SK-N-SH (cell line): ENCODE measurements around the gene CHFR. TPM values are rescaled to one million over a fixed set of nuclear protein-coding genes. Genes with fewer than 3 reads are reported as not detected.

ENCODE experiments used
- CTCF ChIA-PET: fragments of 300-600, 350-600 bp; formaldehyde crosslinking; extraction: SDS; loops from one replicate; lab custom pipeline; 2021; lab: Yijun Ruan, JAX
- POLR2A ChIA-PET: fragments of 350-600 bp; sonication (Branson Sonifier 250); formaldehyde crosslinking; extraction: SDS; loops from one replicate; lab custom pipeline; 2020; ENCODE audit warnings: antibody characterized with exemption, inconsistent platforms; lab: Yijun Ruan, JAX
- DNase-seq: peaks from one replicate; pipeline ENCODE4 v3.0.0; 2012
- H2AFZ ChIP-seq: fragments of 200-600 bp; sonication (generic); 2 replicates; pipeline ENCODE4 v1.8.1; 2016; ENCODE audit warnings: antibody characterized with exemption, mild to moderate bottlenecking, low read depth
- H3F3A ChIP-seq: fragments of 200-600 bp; sonication (generic); replicated peaks from 2 replicates; pipeline ENCODE3; 2016; ENCODE audit warnings: antibody characterized with exemption, mild to moderate bottlenecking; ENCODE audit not compliant: insufficient read depth
- H3K27ac ChIP-seq, 2 experiments: fragments of 200-500 bp in 1 of 2; fragments of 200-600 bp in 1 of 2; sonication (Bioruptor generic) in 1 of 2; sonication (generic), shearing (Covaris generic) in 1 of 2; 2 replicates each; pipeline versions ENCODE4 v1.5.1 to v1.6.1; 2014 to 2016; ENCODE audit warnings: low read depth in 2 of 2, inconsistent platforms in 1 of 2, low read length in 1 of 2, mild to moderate bottlenecking in 1 of 2, mixed read lengths in 1 of 2
- H3K27me3 ChIP-seq: fragments of 200-600 bp; sonication (generic), shearing (Covaris generic); 2 replicates; pipeline ENCODE4 v1.6.1; 2016; ENCODE audit warnings: mixed run types; ENCODE audit not compliant: insufficient read depth
- H3K36me3 ChIP-seq, 2 experiments: fragments of 200-500 bp in 1 of 2; fragments of 200-600 bp in 1 of 2; sonication (Bioruptor generic) in 1 of 2; sonication (generic) in 1 of 2; replicated peaks in 1 of 2; 2 replicates each; pipeline versions ENCODE3 to v1.5.1; 2014 to 2016; ENCODE audit warnings: low read length in 1 of 2, mild to moderate bottlenecking in 1 of 2; ENCODE audit not compliant: insufficient read depth in 2 of 2, control insufficient read depth in 1 of 2
- H3K4me1 ChIP-seq, 2 experiments: fragments of 200-500 bp in 1 of 2; fragments of 200-600 bp in 1 of 2; sonication (Bioruptor generic) in 1 of 2; sonication (generic), shearing (Covaris generic) in 1 of 2; 2 replicates each; pipeline versions ENCODE4 v1.5.1 to v1.6.1; 2014 to 2016; ENCODE audit warnings: low read depth in 1 of 2, low read length in 1 of 2, mixed run types in 1 of 2; ENCODE audit not compliant: insufficient read depth in 2 of 2, control insufficient read depth in 1 of 2
- H3K4me2 ChIP-seq: fragments of 200-600 bp; sonication (generic), shearing (Covaris generic); 2 replicates; pipeline ENCODE4 v1.6.1; 2017; ENCODE audit warnings: mixed run types
- H3K4me3 ChIP-seq, 2 experiments: fragments of 200-500 bp in 1 of 2; fragments of 200-600 bp in 1 of 2; sonication (Bioruptor generic) in 1 of 2; sonication (generic), shearing (Covaris generic) in 1 of 2; 2 replicates each; pipeline versions ENCODE4 v1.5.1 to v1.8.1; 2014 to 2016; ENCODE audit warnings: low read depth in 2 of 2, inconsistent platforms in 1 of 2, low read length in 1 of 2, mild to moderate bottlenecking in 1 of 2, mixed read lengths in 1 of 2, moderate library complexity in 1 of 2
- H3K79me2 ChIP-seq: fragments of 200-600 bp; sonication (generic); 2 replicates; pipeline ENCODE4 v1.8.1; 2017; ENCODE audit warnings: mild to moderate bottlenecking; ENCODE audit not compliant: insufficient read depth
- H3K9ac ChIP-seq: fragments of 200-600 bp; sonication (generic); 2 replicates; pipeline ENCODE4 v1.6.1; 2017; ENCODE audit warnings: mixed run types
- H3K9me2 ChIP-seq: fragments of 200-600 bp; sonication (generic); 2 replicates; pipeline ENCODE4 v1.6.1; 2017; ENCODE audit warnings: mixed run types
- H3K9me3 ChIP-seq: fragments of 200-600 bp; sonication (generic); 2 replicates; pipeline ENCODE4 v1.6.1; 2017; ENCODE audit warnings: mixed run types, mild to moderate bottlenecking, moderate library complexity
- H4K20me1 ChIP-seq: fragments of 200-600 bp; sonication (generic); 2 replicates; pipeline ENCODE4 v1.6.1; 2017; ENCODE audit warnings: mild to moderate bottlenecking, mixed run types; ENCODE audit not compliant: insufficient read depth
- CHD2 ChIP-seq: fragments of 150-350 bp; IDR thresholded peaks from 2 replicates; pipeline ENCODE4 v1.6.1; 2018; ENCODE audit warnings: low read length; ENCODE audit not compliant: partially characterized antibody
- ELF1 ChIP-seq: IDR thresholded peaks from 2 replicates; pipeline ENCODE4 v1.4.0; 2012
- GABPA ChIP-seq: IDR thresholded peaks from 2 replicates; pipeline ENCODE4 v1.4.0; 2012; ENCODE audit warnings: low read depth, mild to moderate bottlenecking
- JUND ChIP-seq: IDR thresholded peaks from 2 replicates; pipeline ENCODE4 v1.4.0; 2012
- NFIC ChIP-seq: IDR thresholded peaks from 2 replicates; pipeline ENCODE4 v1.4.0; 2012; ENCODE audit warnings: borderline replicate concordance
- RCOR1 ChIP-seq: fragments of 150-350 bp; IDR thresholded peaks from 2 replicates; pipeline ENCODE4 v1.6.1; 2017; ENCODE audit warnings: antibody characterized with exemption, low read length
- TAF1 ChIP-seq: IDR thresholded peaks from 2 replicates; pipeline ENCODE4 v1.6.1; 2012; ENCODE audit warnings: low read depth, mild to moderate bottlenecking, low read length, moderate library complexity, borderline replicate concordance
- USF2 ChIP-seq: fragments of 150-350 bp; IDR thresholded peaks from 2 replicates; pipeline ENCODE4 v1.6.1; 2017; ENCODE audit warnings: antibody characterized with exemption, low read length, low read depth, borderline replicate concordance
- WGBS: methylation state at CpG from one replicate; pipeline ENCODE4 v1.1.6; 2017; ENCODE audit warnings: low lambda C conversion rate; 5-methylcytosine and 5-hydroxymethylcytosine counted together
- polyA plus RNA-seq, 3 experiments: library from polyadenylated mRNA; depleted of rRNA; stranded (reverse); fragments of >200 nt; gene quantifications; 2 replicates each; pipeline ENCODE4 v1.2.3, GENCODE V29; 2012
- TF ChIP-seq, protein P1 (sequence below): IDR thresholded peaks from 2 replicates; pipeline ENCODE4; 2012

Gene CHFR
- polyA plus RNA-seq, 1 of the 3 experiments (the other 2 are of a cell fraction): 31.6 TPM

GRCh38 chr12:132888852-132889251 lies 1.4 kb upstream of the CHFR start:
- H3K4me1 ChIP-seq: peaks cover 0 to 3% of the 10 kb centered on the region in 2 experiments; a peak in 1 of 4 replicates
- H2AFZ ChIP-seq: no peak overlapping the region
- TF ChIP-seq RCOR1 (no peak), USF2 (no peak), TAF1 (no peak), CHD2 (no peak), ELF1 (no peak), JUND (no peak), NFIC (no peak), GABPA (no peak)
- TF ChIP-seq, all 33 proteins: peak for 0
- no peak for DNase-seq
- Histone ChIP-seq H3K4me2 (no peak overlapping the region), H3K27me3 (no peaks in the 10 kb centered on the region), H4K20me1 (no peaks in the 10 kb centered on the region), H3F3A (peaks cover 8% of the 10 kb centered on the region), H3K9me2 (no peaks in the 10 kb centered on the region), H3K27ac (no peak overlapping the region), H3K4me3 (no peak overlapping the region), H3K79me2 (peaks cover 23% of the 10 kb centered on the region), H3K9ac (no peak overlapping the region), H3K9me3 (0 out of 2 replicates have a peak, but pooled peaks cover 8% of the 10 kb centered on the region), H3K36me3 (peaks cover 0 to 19% of the 10 kb centered on the region in 2 experiments)
- 99% methylated on average over 6 of the region's 6 CpGs for WGBS
- ChIA-PET POLR2A (no interaction called here), CTCF (no interaction called here)

DNA sequence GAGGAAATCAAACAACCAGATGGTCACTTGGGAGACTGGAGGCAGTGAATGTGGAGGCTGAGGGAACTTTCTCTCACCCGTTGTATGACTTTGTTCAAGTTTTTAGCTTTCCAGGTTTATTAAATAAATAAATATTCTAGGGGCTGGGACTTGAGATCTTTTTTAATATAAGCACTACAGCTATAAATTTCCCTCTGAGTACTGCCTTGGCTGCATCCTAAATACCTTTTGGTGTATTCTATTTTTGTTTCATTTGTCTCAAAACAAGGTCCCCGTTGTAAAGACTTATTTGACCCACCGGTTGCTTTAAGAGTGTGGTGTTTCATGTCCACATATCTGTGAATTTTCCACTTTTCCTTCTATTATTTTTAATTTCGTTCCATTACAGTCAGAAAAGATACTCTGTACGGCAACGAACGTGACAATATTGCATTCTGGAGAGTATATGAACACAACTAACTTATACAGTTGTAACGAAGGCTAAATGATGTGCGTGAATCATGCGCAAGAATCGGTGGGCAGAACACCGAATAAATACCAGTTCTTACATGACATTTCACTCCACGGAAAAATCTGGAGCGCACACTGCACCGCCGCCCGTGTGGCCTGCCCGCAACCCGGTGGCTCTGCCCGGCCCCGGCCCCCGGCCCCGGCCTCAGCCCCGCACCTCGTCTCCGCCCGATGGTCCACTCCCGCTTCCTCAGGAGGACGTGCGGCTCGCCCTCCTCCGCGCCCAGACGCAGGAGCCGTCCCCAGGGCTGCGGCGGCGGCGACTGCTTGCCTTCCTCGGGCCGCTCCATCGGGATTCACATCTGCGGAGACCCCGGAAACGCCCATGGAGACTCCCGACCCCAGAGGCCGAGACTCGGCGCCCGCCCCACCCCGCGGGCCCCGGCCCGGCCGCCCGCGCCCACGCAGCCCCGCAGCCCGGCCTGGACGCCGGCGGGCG lies 602 bp downstream of the CHFR start:
- peaks cover 8% of the 10 kb centered on the region for H3F3A ChIP-seq
- CTCF ChIA-PET: interaction anchor here (0.7 kb wide), 1 partner anchor 38 kb away, joined by 3 read pairs; no protein-coding TSS in a partner anchor
- peak overlapping the region; percentile 76 to 93 for H3K4me3 ChIP-seq
- peak overlapping the region; percentile 66 for H3K4me2 ChIP-seq
- DNase-seq: no peak
- peak overlapping the region; percentile 44 for H2AFZ ChIP-seq
- H3K36me3 ChIP-seq: peaks cover 0 to 33% of the 10 kb centered on the region in 2 experiments
- no peaks in the 10 kb centered on the region for H3K27me3 ChIP-seq
- H3K9me2 ChIP-seq: no peaks in the 10 kb centered on the region
- H3K4me1 ChIP-seq: peaks cover 0 to 3% of the 10 kb centered on the region in 2 experiments; a peak in 1 of 4 replicates
- POLR2A ChIA-PET: interaction anchor here (0.9 kb wide), 1 partner anchor 99 kb away, joined by 6 read pairs; the partner anchor contains the start of gene ZNF26
- H4K20me1 ChIP-seq: no peaks in the 10 kb centered on the region
- peak overlapping the region; percentile 56 to 73 for H3K27ac ChIP-seq
- H3K79me2 ChIP-seq: peaks cover 44% of the 10 kb centered on the region
- H3K9ac ChIP-seq: peak overlapping the region; percentile 71
- TF ChIP-seq, protein P1, sequence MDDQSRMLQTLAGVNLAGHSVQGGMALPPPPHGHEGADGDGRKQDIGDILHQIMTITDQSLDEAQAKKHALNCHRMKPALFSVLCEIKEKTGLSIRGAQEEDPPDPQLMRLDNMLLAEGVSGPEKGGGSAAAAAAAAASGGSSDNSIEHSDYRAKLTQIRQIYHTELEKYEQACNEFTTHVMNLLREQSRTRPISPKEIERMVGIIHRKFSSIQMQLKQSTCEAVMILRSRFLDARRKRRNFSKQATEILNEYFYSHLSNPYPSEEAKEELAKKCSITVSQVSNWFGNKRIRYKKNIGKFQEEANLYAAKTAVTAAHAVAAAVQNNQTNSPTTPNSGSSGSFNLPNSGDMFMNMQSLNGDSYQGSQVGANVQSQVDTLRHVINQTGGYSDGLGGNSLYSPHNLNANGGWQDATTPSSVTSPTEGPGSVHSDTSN: no peak
- WGBS: 18% methylated on average over 17 of the region's 64 CpGs
- H3K9me3 ChIP-seq: 0 out of 2 replicates have a peak, but pooled peaks cover 8% of the 10 kb centered on the region
